ENCODE data around the gene SERPINB3. TPM values are rescaled to one million over a fixed set of nuclear protein-coding genes. Genes with fewer than 3 reads are reported as not detected.

Gene SERPINB3
- total RNA-seq = not detected

GRCh38 chr18:63661750-63662149, at the start of gene SERPINB3:
TSS of gene SERPINB3 (minus strand) at chr18:63661893. CDS start at chr18:63661216, 677 bp downstream.

DNA sequence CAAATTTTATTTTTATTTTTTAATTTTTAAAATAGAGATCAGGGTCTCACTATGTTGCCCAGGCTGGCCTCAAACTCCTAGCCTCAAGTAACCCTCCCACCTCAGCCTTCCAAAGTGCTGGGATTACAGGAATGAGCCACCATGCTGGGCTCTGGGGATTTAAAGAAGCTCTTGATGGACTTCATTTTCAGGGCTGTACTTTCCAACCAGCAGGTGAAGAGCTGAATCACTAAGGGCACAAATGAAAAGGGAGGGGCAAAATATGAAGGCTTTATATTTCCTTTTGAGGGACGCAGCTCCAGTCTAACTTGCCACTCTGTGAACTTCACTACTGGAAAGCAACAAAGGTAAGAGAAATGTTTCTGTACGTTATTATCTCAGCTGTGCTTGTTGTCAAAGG, 41.0 kb upstream of the SERPINB3 start, which contains the start of gene SERPINB11:
Gene SERPINB11, plus strand, starts transcription at position 301 of the 400 bp plus-strand sequence. CDS start 7,234 bp downstream, outside the sequence.

DNA sequence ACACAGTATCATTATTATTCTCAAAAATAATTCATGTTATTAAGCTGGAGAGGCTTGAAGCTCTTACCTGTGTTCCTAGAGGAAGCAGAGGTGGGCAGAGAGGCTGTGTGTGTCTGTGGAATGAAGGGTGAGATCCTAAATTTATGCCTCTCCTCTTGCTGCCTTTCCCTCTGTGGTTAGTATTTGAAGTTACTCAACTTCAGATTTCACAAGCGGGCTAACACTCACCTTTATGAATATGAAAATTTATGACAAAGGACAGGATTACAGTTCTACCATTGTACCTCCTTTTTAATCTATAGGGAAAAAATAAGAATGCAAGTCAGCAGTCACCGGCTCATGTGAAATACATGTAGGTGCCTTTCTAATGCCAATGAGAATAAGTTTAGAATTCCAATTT, 17.6 kb downstream of the SERPINB3 start, which contains the start of gene SERPINB4:
Gene SERPINB4, minus strand, starts transcription at position 115 of the 400 bp plus-strand sequence. CDS start 679 bp downstream, outside the sequence.

Other genes starting within 250 kb of the SERPINB3 start
- gene VPS4B, start 239.4 kb downstream of the SERPINB3 start, total RNA-seq = 41.8 TPM
- 6.3 TPM for gene SERPINB5, start 184.9 kb downstream of the SERPINB3 start, total RNA-seq
- gene SERPINB12, start 119.5 kb downstream of the SERPINB3 start, total RNA-seq = not detected
- 0.33 TPM for gene SERPINB13, start 74.5 kb downstream of the SERPINB3 start, total RNA-seq
- not detected for gene SERPINB4, start 17.6 kb downstream of the SERPINB3 start, total RNA-seq
- 0.93 TPM for gene SERPINB11, start 41.1 kb upstream of the SERPINB3 start, total RNA-seq
- not detected for gene SERPINB7, start 113.5 kb upstream of the SERPINB3 start, total RNA-seq
- 2.0 TPM for gene SERPINB2, start 225.8 kb upstream of the SERPINB3 start, total RNA-seq
- 1.3 TPM for gene SERPINB10, start 246.1 kb upstream of the SERPINB3 start, total RNA-seq